Stimulated activated CD8-positive, alpha-beta memory T cell treated with anti-CD3 and anti-CD28 coated beads, Interleukin-15, amount 100 ng/mL, for 24 hours (primary cell): ENCODE measurements around the gene MGAT2.
"Not testable (repeated sequence)": the region's sequence is repeated elsewhere in the genome, so short reads cannot be mapped to it uniquely, and the experiment has no call there.

Experiments used
- DNase-seq: peaks from one replicate; pipeline ENCODE4 v3.0.0-alpha.2; 2020; ENCODE audit warnings: low read depth

MGAT2 gene

DNA sequence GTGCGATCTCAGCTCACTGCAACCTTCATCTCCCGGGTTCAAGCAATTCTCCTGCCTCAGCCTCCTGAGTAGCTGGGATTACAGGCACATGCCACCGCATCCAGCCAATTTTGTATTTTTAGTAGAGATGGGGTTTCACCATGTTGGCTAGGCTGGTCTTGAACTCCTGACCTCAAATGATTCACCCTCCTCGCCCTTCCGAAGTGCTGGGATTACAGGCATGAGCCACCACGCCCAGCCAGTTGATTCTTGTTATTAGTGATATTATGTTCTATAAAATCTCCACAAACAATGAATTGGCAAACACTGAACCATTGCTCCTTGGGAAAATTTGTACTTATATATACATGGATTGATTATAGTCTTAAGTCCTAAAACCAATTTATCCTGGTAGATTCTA lies 36.9 kb downstream of the MGAT2 start:
- not testable (repeated sequence) for DNase-seq

- no peak for DNase-seq
Observed at GRCh38 chr14:49659526-49660455, 39.2 kb downstream of the MGAT2 start.

- DNase-seq = no peak
Observed at GRCh38 chr14:49670475-49670874, 49.9 kb downstream of the MGAT2 start.
